ENCODE measurements around the gene PRPF31. TPM values are rescaled to one million over a fixed set of nuclear protein-coding genes. Genes with fewer than 3 reads are reported as not detected.

PRPF31 gene
- polyA plus RNA-seq, 1 donor from 2014 or later: 76.6 TPM

- TF ChIP-seq POLR2AphosphoS5 (IDR thresholded peaks at IDR 0.05) (no peak), RAD21 (conservative IDR thresholded peaks at IDR 0.05) (no peak)
- H3K79me2 ChIP-seq (replicated peaks; ENCODE audit: insufficient read depth, low read length): peaks cover 4% of the 10 kb centered on the region
- H3K36me3 ChIP-seq (ENCODE audit: insufficient read depth, low read length): no peaks in the 10 kb centered on the region
- H3K9me3 ChIP-seq (ENCODE audit: low read length): no peaks in the 10 kb centered on the region
- H3K27ac ChIP-seq (ENCODE audit: low read length): no peak overlapping the region
- no peaks in the 10 kb centered on the region for H3K9me2 ChIP-seq (ENCODE audit: insufficient read depth, low read length)
- no peak overlapping the region for H3K4me3 ChIP-seq (ENCODE audit: low read length)
- no peaks in the 10 kb centered on the region for H4K20me1 ChIP-seq (ENCODE audit: insufficient read depth)
- H3K27me3 ChIP-seq (ENCODE audit: insufficient read depth, low read depth, low read length): no peaks in the 10 kb centered on the region
- H3F3A ChIP-seq (ENCODE audit: insufficient read depth, low read length, poor library complexity, severe bottlenecking): no peaks in the 10 kb centered on the region
- H2AFZ ChIP-seq (ENCODE audit: low read depth, low read length): no peak overlapping the region
- H3K4me2 ChIP-seq (ENCODE audit: low read length): no peak overlapping the region
- no peak overlapping the region for H3K9ac ChIP-seq (ENCODE audit: low read length)
Measured at GRCh38 chr19:54121259-54121658, 5.7 kb downstream of the PRPF31 start.

GRCh38 chr19:54123682-54124081 lies 8.1 kb downstream of the PRPF31 start:
- no peaks in the 10 kb centered on the region for H3K27me3 ChIP-seq (ENCODE audit: insufficient read depth, low read depth, low read length)
- H3K9me3 ChIP-seq (ENCODE audit: low read length): no peaks in the 10 kb centered on the region
- no peak overlapping the region for H3K27ac ChIP-seq (ENCODE audit: low read length)
- no peak overlapping the region for H2AFZ ChIP-seq (ENCODE audit: low read depth, low read length)
- H3K4me3 ChIP-seq (ENCODE audit: low read length): no peak overlapping the region
- no peaks in the 10 kb centered on the region for H4K20me1 ChIP-seq (ENCODE audit: insufficient read depth)
- no peaks in the 10 kb centered on the region for H3K79me2 ChIP-seq (replicated peaks; ENCODE audit: insufficient read depth, low read length)
- H3K4me2 ChIP-seq (ENCODE audit: low read length): no peak overlapping the region
- TF ChIP-seq CTCF (IDR thresholded peaks at IDR 0.05; ENCODE audit: poor library complexity, severe bottlenecking) (no peak), TAF1 (IDR thresholded peaks at IDR 0.05; ENCODE audit: low read depth) (no peak), EP300 (conservative IDR thresholded peaks at IDR 0.05; ENCODE audit: poor library complexity, severe bottlenecking) (no peak), MXI1 (conservative IDR thresholded peaks at IDR 0.05; ENCODE audit: poor library complexity, severe bottlenecking) (no peak), REST (IDR thresholded peaks at IDR 0.05; ENCODE audit: borderline replicate concordance) (no peak), SMC3 (conservative IDR thresholded peaks at IDR 0.05; ENCODE audit: poor library complexity) (no peak), POLR2AphosphoS5 (IDR thresholded peaks at IDR 0.05) (no peak), RAD21 (conservative IDR thresholded peaks at IDR 0.05) (no peak), EZH2 (IDR thresholded peaks at IDR 0.05; ENCODE audit: borderline replicate concordance, insufficient read depth, low read length, poor library complexity, severe bottlenecking) (no peak)
- no peaks in the 10 kb centered on the region for H3K9me2 ChIP-seq (ENCODE audit: insufficient read depth, low read length)
- H3K9ac ChIP-seq (ENCODE audit: low read length): no peak overlapping the region
- H3K36me3 ChIP-seq (ENCODE audit: insufficient read depth, low read length): no peaks in the 10 kb centered on the region
- H3F3A ChIP-seq (ENCODE audit: insufficient read depth, low read length, poor library complexity, severe bottlenecking): no peaks in the 10 kb centered on the region

- H3K27me3 ChIP-seq (ENCODE audit: insufficient read depth, low read depth, low read length): no peaks in the 10 kb centered on the region
Measured at GRCh38 chr19:54124393-54124792, 8.8 kb downstream of the PRPF31 start.

More at GRCh38 chr19:54124393-54124792, 8.8 kb downstream of the PRPF31 start:
- H3K27ac ChIP-seq (ENCODE audit: low read length): no peak overlapping the region
- H3K4me2 ChIP-seq (ENCODE audit: low read length): no peak overlapping the region
- H3K79me2 ChIP-seq (replicated peaks; ENCODE audit: insufficient read depth, low read length): no peaks in the 10 kb centered on the region
- H3K36me3 ChIP-seq (ENCODE audit: insufficient read depth, low read length): no peaks in the 10 kb centered on the region
- H3K4me3 ChIP-seq (ENCODE audit: low read length): no peak overlapping the region
- no peaks in the 10 kb centered on the region for H3K9me2 ChIP-seq (ENCODE audit: insufficient read depth, low read length)
- H2AFZ ChIP-seq (ENCODE audit: low read depth, low read length): no peak overlapping the region
- no peaks in the 10 kb centered on the region for H4K20me1 ChIP-seq (ENCODE audit: insufficient read depth)
- TF ChIP-seq RAD21 (conservative IDR thresholded peaks at IDR 0.05) (no peak), MXI1 (conservative IDR thresholded peaks at IDR 0.05; ENCODE audit: poor library complexity, severe bottlenecking) (no peak), TAF1 (IDR thresholded peaks at IDR 0.05; ENCODE audit: low read depth) (no peak), CTCF (IDR thresholded peaks at IDR 0.05; ENCODE audit: poor library complexity, severe bottlenecking) (no peak), REST (IDR thresholded peaks at IDR 0.05; ENCODE audit: borderline replicate concordance) (no peak), SMC3 (conservative IDR thresholded peaks at IDR 0.05; ENCODE audit: poor library complexity) (no peak), POLR2AphosphoS5 (IDR thresholded peaks at IDR 0.05) (no peak), EP300 (conservative IDR thresholded peaks at IDR 0.05; ENCODE audit: poor library complexity, severe bottlenecking) (no peak), EZH2 (IDR thresholded peaks at IDR 0.05; ENCODE audit: borderline replicate concordance, insufficient read depth, low read length, poor library complexity, severe bottlenecking) (no peak)
- H3K9ac ChIP-seq (ENCODE audit: low read length): no peak overlapping the region
- no peaks in the 10 kb centered on the region for H3F3A ChIP-seq (ENCODE audit: insufficient read depth, low read length, poor library complexity, severe bottlenecking)
- H3K9me3 ChIP-seq (ENCODE audit: low read length): no peaks in the 10 kb centered on the region

Measured in neural cell (in vitro differentiated cells).